ENCODE data around the gene HACD4. TPM values are rescaled to one million over a fixed set of nuclear protein-coding genes. Genes with fewer than 3 reads are reported as not detected.
"Not testable (repeated sequence)": the region's sequence is repeated elsewhere in the genome, so short reads cannot be mapped to it uniquely, and the experiment has no call there.

Gene HACD4
- total and polyA plus RNA-seq, 2 experiments from 2014 or later: 3.8 to 7.5 TPM

DNA sequence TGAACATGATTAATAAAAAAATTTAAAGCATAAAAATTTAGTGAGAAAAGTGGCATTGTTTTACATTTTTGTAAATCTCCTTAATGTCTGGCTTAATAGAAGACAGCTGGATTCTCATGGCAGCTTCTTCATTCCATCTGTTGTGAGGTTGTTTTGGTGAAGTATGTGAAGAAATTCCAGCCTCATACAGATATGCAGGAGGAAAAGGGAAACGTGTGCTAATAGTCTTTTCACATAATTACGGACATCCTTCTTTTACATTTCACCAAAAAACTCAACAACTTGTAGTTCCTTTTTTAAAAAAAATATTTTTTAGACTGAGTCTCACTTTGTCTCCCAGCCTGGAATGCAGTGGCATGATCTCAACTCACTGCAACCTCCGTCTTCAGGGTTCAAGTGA is 46.9 kb downstream of the HACD4 start:
- H3F3A ChIP-seq (ENCODE audit: insufficient read depth): peaks cover 27% of the 10 kb centered on the region
- TF ChIP-seq EZH2phosphoT487 (IDR thresholded peaks at IDR 0.05; ENCODE audit: insufficient read depth, low read depth): no peak
- no peak for TF ChIP-seq EZH2 (IDR thresholded peaks at IDR 0.05; ENCODE audit: insufficient read depth, poor library complexity, severe bottlenecking)
- no peaks in the 10 kb centered on the region for H3K9me3 ChIP-seq (ENCODE audit: low read depth)
- H3K9me2 ChIP-seq (ENCODE audit: insufficient read depth): no peaks in the 10 kb centered on the region
- H3K4me2 ChIP-seq (ENCODE audit: unreplicated experiment): no peak overlapping the region
- H2AFZ ChIP-seq: no peak overlapping the region
- H4K20me1 ChIP-seq (ENCODE audit: insufficient read depth): no peaks in the 10 kb centered on the region
- DNase-seq: peak; percentile 25
- H3K79me2 ChIP-seq (ENCODE audit: insufficient read depth): no peaks in the 10 kb centered on the region
- WGBS, 2 experiments (ENCODE audit: low coverage in 1 of 2, low lambda C conversion rate in 2 of 2, missing lambda C conversion rate in 2 of 2): 51 to 56% methylated on average over 3 of the region's 3 CpGs
- H3K9ac ChIP-seq: no peak overlapping the region
- H3K36me3 ChIP-seq (ENCODE audit: low read depth): peaks cover 6% of the 10 kb centered on the region
- H3K4me3 ChIP-seq: no peak overlapping the region
- H3K4me1 ChIP-seq (ENCODE audit: insufficient read depth): peaks cover 27% of the 10 kb centered on the region
- no peak overlapping the region for H3K27ac ChIP-seq
- H3K27me3 ChIP-seq (replicated peaks; ENCODE audit: insufficient read depth): no peaks in the 10 kb centered on the region
- in situ Hi-C loops (cut with MboI): no loop called here

- Histone ChIP-seq H4K20me1 (ENCODE audit: insufficient read depth) (no peaks in the 10 kb centered on the region), H3K27me3 (replicated peaks; ENCODE audit: insufficient read depth) (no peaks in the 10 kb centered on the region), H3K36me3 (ENCODE audit: low read depth) (peaks cover 14% of the 10 kb centered on the region; the same call in 1 of the 2 replicates), H3K4me3 (peak overlapping the region; percentile 43), H2AFZ (no peak overlapping the region; the same call in 1 of the 2 replicates), H3F3A (ENCODE audit: insufficient read depth) (peaks cover 27% of the 10 kb centered on the region), H3K9me3 (ENCODE audit: low read depth) (no peaks in the 10 kb centered on the region), H3K9ac (peak overlapping the region; percentile 56), H3K79me2 (ENCODE audit: insufficient read depth) (no peaks in the 10 kb centered on the region), H3K4me2 (ENCODE audit: unreplicated experiment) (peak overlapping the region; percentile 67), H3K27ac (peak overlapping the region; percentile 83), H3K4me1 (ENCODE audit: insufficient read depth) (peaks cover 23% of the 10 kb centered on the region), H3K9me2 (ENCODE audit: insufficient read depth) (no peaks in the 10 kb centered on the region)
- in situ Hi-C loops (cut with MboI): no loop called here
- no peak for TF ChIP-seq EZH2 (IDR thresholded peaks at IDR 0.05; ENCODE audit: insufficient read depth, poor library complexity, severe bottlenecking)
- no peak for TF ChIP-seq EZH2phosphoT487 (IDR thresholded peaks at IDR 0.05; ENCODE audit: insufficient read depth, low read depth)
- DNase-seq: peak; percentile 74
- whole genome bisulfite sequencing, 2 experiments (ENCODE audit: low coverage in 1 of 2, low lambda C conversion rate in 2 of 2, missing lambda C conversion rate in 2 of 2): 11 to 19% methylated on average over 2 of the region's 2 CpGs
These were observed 50.0 kb downstream of the HACD4 start for GRCh38 chr9:20981486-20981885.

GRCh38 chr9:20980832-20981455 is 50.5 kb downstream of the HACD4 start:
- Histone ChIP-seq H3K9ac (peak overlapping the region; percentile 56), H3K27me3 (replicated peaks; ENCODE audit: insufficient read depth) (no peaks in the 10 kb centered on the region), H3K9me2 (ENCODE audit: insufficient read depth) (no peaks in the 10 kb centered on the region), H4K20me1 (ENCODE audit: insufficient read depth) (no peaks in the 10 kb centered on the region), H3F3A (ENCODE audit: insufficient read depth) (peaks cover 27% of the 10 kb centered on the region), H3K9me3 (ENCODE audit: low read depth) (no peaks in the 10 kb centered on the region), H2AFZ (no peak overlapping the region; the same call in 1 of the 2 replicates), H3K27ac (peak overlapping the region; percentile 83), H3K4me1 (ENCODE audit: insufficient read depth) (peaks cover 23% of the 10 kb centered on the region), H3K36me3 (ENCODE audit: low read depth) (peaks cover 11% of the 10 kb centered on the region; the same call in 1 of the 2 replicates), H3K4me2 (ENCODE audit: unreplicated experiment) (peak overlapping the region; percentile 67), H3K79me2 (ENCODE audit: insufficient read depth) (no peaks in the 10 kb centered on the region), H3K4me3 (peak overlapping the region; percentile 43)
- in situ Hi-C loops (cut with MboI): no loop called here
- WGBS, 2 experiments (ENCODE audit: low coverage in 1 of 2, low lambda C conversion rate in 2 of 2, missing lambda C conversion rate in 2 of 2): 4 to 7% methylated on average over 3 of the region's 3 CpGs
- DNase-seq: peak; percentile 89
- no peak for TF ChIP-seq EZH2phosphoT487 (IDR thresholded peaks at IDR 0.05; ENCODE audit: insufficient read depth, low read depth)
- TF ChIP-seq EZH2 (IDR thresholded peaks at IDR 0.05; ENCODE audit: insufficient read depth, poor library complexity, severe bottlenecking): no peak

GRCh38 chr9:20978249-20978648 is 53.2 kb downstream of the HACD4 start:
- 64 to 71% methylated on average over 2 of the region's 2 CpGs for WGBS, 2 experiments (ENCODE audit: low coverage in 1 of 2, low lambda C conversion rate in 2 of 2, missing lambda C conversion rate in 2 of 2)
- no peaks in the 10 kb centered on the region for H3K79me2 ChIP-seq (ENCODE audit: insufficient read depth)
- TF ChIP-seq EZH2 (IDR thresholded peaks at IDR 0.05; ENCODE audit: insufficient read depth, poor library complexity, severe bottlenecking): no peak
- TF ChIP-seq EZH2phosphoT487 (IDR thresholded peaks at IDR 0.05; ENCODE audit: insufficient read depth, low read depth): no peak
- peaks cover 23% of the 10 kb centered on the region for H3K4me1 ChIP-seq (ENCODE audit: insufficient read depth)
- H3K27ac ChIP-seq: no peak overlapping the region
- no peak overlapping the region for H3K4me3 ChIP-seq
- H2AFZ ChIP-seq: no peak overlapping the region
- in situ Hi-C loops (cut with MboI): no loop called here
- no peaks in the 10 kb centered on the region for H3K9me2 ChIP-seq (ENCODE audit: insufficient read depth)
- H3K27me3 ChIP-seq (replicated peaks; ENCODE audit: insufficient read depth): no peaks in the 10 kb centered on the region
- H3K36me3 ChIP-seq (ENCODE audit: low read depth): peaks cover 11% of the 10 kb centered on the region; the same call in 1 of the 2 replicates
- H3K4me2 ChIP-seq (ENCODE audit: unreplicated experiment): no peak overlapping the region
- no peaks in the 10 kb centered on the region; the same call in 1 of the 2 replicates for H4K20me1 ChIP-seq (ENCODE audit: insufficient read depth)
- no peak overlapping the region for H3K9ac ChIP-seq
- no peak for DNase-seq
- peaks cover 27% of the 10 kb centered on the region for H3F3A ChIP-seq (ENCODE audit: insufficient read depth)
- no peaks in the 10 kb centered on the region for H3K9me3 ChIP-seq (ENCODE audit: low read depth)

GRCh38 chr9:20974191-20974938 is 57.1 kb downstream of the HACD4 start:
- H3K4me1 ChIP-seq (ENCODE audit: insufficient read depth); H3K4me3 ChIP-seq; H3K9me2 ChIP-seq (ENCODE audit: insufficient read depth); DNase-seq; H3K27me3 ChIP-seq (replicated peaks; ENCODE audit: insufficient read depth); H3K9ac ChIP-seq; H3K79me2 ChIP-seq (ENCODE audit: insufficient read depth); H3K4me2 ChIP-seq (ENCODE audit: unreplicated experiment); in situ Hi-C loops (cut with MboI); H3K9me3 ChIP-seq (ENCODE audit: low read depth); H3F3A ChIP-seq (ENCODE audit: insufficient read depth); H2AFZ ChIP-seq; H3K27ac ChIP-seq; H4K20me1 ChIP-seq (ENCODE audit: insufficient read depth): not testable (repeated sequence)
- peaks cover 11% of the 10 kb centered on the region; the same call in 1 of the 2 replicates for H3K36me3 ChIP-seq (ENCODE audit: low read depth)
- 78 to 89% methylated on average over 2 of the region's 2 CpGs for WGBS, 2 experiments (ENCODE audit: low coverage in 1 of 2, low lambda C conversion rate in 2 of 2, missing lambda C conversion rate in 2 of 2)

DNA sequence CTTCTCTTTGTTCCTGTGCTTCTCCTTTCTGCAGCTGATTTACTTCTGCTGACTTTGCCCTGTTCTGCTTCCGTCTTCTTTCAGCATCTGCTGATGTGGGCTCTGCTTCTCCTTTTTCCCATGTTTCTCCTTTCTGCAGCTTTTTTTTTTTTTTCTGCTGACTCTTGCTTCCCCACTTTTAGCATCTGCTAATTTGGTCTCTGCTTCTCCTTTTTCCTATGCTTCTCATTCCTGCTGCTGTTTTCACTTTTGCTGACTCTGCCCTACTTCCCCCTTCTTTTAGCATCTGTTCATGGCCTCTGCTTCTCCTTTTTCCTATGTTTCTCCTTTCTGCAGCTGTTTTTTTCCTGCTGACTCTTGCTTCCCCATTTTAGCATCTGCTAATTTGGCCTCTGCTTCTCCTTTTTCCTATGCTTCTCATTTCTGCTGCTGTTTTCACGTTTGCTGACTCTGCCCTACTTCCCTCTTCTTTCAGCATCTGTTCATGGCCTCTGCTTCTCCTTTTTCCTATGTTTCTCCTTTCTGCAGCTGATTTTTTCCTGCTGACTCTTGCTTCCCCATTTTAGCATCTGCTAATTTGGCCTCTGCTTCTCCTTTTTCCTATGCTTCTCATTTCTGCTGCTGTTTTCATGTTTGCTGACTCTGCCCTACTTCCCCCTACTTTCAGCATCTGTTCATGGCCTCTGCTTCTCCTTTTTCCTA is 58.0 kb downstream of the HACD4 start:
- 85 to 91% methylated on average over 1 to 2 of the region's 2 CpGs for WGBS, 2 experiments (ENCODE audit: low coverage in 1 of 2, low lambda C conversion rate in 2 of 2, missing lambda C conversion rate in 2 of 2)
- H3K9ac ChIP-seq; H3F3A ChIP-seq (ENCODE audit: insufficient read depth); in situ Hi-C loops (cut with MboI); H2AFZ ChIP-seq; DNase-seq; H4K20me1 ChIP-seq (ENCODE audit: insufficient read depth); H3K27ac ChIP-seq; H3K4me3 ChIP-seq; H3K79me2 ChIP-seq (ENCODE audit: insufficient read depth); H3K9me2 ChIP-seq (ENCODE audit: insufficient read depth); H3K27me3 ChIP-seq (replicated peaks; ENCODE audit: insufficient read depth); H3K9me3 ChIP-seq (ENCODE audit: low read depth); H3K4me1 ChIP-seq (ENCODE audit: insufficient read depth); H3K4me2 ChIP-seq (ENCODE audit: unreplicated experiment): not testable (repeated sequence)
- H3K36me3 ChIP-seq (ENCODE audit: low read depth): peaks cover 11% of the 10 kb centered on the region; the same call in 1 of the 2 replicates
